ENCODE results near the gene ZFP64.

DNA sequence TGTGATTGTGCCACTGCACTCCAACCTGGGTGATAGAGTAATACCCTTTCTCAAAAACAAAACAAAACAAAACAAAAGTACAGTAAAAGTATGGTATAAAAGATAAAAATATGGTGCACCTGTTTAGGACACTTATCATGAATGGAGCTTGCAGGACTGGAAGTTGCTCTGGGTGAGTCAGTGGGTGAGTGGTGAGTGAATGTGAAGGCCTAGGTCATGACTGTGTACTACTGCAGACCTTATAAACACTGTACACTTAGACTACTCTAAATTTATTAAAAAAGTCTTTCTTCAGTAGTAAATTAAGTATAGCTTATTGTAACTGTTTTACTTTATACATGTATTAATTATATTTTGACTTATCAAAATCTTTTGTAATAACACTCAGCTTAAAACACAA, 46.0 kb downstream of the ZFP64 start:
- TF ChIP-seq POLR2A (IDR thresholded peaks at IDR 0.05), result no peak
- TF ChIP-seq, protein P1, sequence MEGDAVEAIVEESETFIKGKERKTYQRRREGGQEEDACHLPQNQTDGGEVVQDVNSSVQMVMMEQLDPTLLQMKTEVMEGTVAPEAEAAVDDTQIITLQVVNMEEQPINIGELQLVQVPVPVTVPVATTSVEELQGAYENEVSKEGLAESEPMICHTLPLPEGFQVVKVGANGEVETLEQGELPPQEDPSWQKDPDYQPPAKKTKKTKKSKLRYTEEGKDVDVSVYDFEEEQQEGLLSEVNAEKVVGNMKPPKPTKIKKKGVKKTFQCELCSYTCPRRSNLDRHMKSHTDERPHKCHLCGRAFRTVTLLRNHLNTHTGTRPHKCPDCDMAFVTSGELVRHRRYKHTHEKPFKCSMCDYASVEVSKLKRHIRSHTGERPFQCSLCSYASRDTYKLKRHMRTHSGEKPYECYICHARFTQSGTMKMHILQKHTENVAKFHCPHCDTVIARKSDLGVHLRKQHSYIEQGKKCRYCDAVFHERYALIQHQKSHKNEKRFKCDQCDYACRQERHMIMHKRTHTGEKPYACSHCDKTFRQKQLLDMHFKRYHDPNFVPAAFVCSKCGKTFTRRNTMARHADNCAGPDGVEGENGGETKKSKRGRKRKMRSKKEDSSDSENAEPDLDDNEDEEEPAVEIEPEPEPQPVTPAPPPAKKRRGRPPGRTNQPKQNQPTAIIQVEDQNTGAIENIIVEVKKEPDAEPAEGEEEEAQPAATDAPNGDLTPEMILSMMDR (IDR thresholded peaks at IDR 0.05), result no peak

Data from thyroid gland (tissue), 4 donors.